Psoas muscle (tissue), 8 donors: Measurements from ENCODE around the gene SIPA1L3. TPM values are rescaled to one million over a fixed set of nuclear protein-coding genes. Genes with fewer than 3 reads are reported as not detected.

ENCODE experiments used
- ATAC-seq, 4 donors: fragments of 200-7000 bp; cut with Tn5 transposase; one replicate each; pipeline ENCODE4 v1.9.1; 2020; ENCODE audit warnings: moderate library complexity in 3 of 4, mild to moderate bottlenecking in 2 of 4
- DNase-seq, 2 donors: peaks; one replicate each; pipeline ENCODE4 v3.0.0-alpha.2; 2020
- H3K27ac ChIP-seq: fragments of 200-600 bp; one replicate; pipeline ENCODE4 v1.8.0; 2022
- H3K27me3 ChIP-seq, 3 donors: fragments of 200-600 bp in 1 of 3; one replicate each; pipeline versions ENCODE4 v1.6.1 to v1.8.0; 2013 to 2022; ENCODE audit warnings: low read length in 2 of 3, mild to moderate bottlenecking in 2 of 3, moderate library complexity in 1 of 3; ENCODE audit not compliant: insufficient read depth in 3 of 3
- H3K36me3 ChIP-seq, 2 donors: fragments of 200-600 bp in 1 of 2; one replicate each; pipeline versions ENCODE4 v1.6.1 to v1.8.0; 2013 to 2022; ENCODE audit warnings: low read depth in 1 of 2, mild to moderate bottlenecking in 1 of 2, moderate library complexity in 1 of 2; ENCODE audit not compliant: insufficient read depth in 1 of 2
- H3K4me1 ChIP-seq: fragments of 200-600 bp; one replicate; pipeline ENCODE4 v1.8.0; 2022
- H3K4me3 ChIP-seq: fragments of 200-600 bp; one replicate; pipeline ENCODE4 v1.8.0; 2022; ENCODE audit warnings: mild to moderate bottlenecking
- H3K9me3 ChIP-seq: fragments of 200-600 bp; one replicate; pipeline ENCODE4 v1.8.0; 2022
- WGBS, 3 donors: extraction: QIAGEN DNeasy Blood & Tissue Kit; methylation state at CpG; one replicate each; pipeline versions ENCODE4 v1.1.6 to v1.1.7; 2013; 5-methylcytosine and 5-hydroxymethylcytosine counted together
- intact Hi-C, 2 donors: fragments of 100-400 bp; cut with DNase I; formaldehyde crosslinking; loops; one replicate each; pipeline versions ENCODE4 v1.11.0 to v1.14.2; 2022
- polyA plus RNA-seq, 3 donors: library from polyadenylated mRNA; stranded (reverse); fragments of 200-250 nt; gene quantifications; one replicate each; pipeline ENCODE4 v1.2.3, GENCODE V29; 2013
- total RNA-seq, 4 donors: library from RNA; stranded (reverse); fragmentation: NEBNext Ultra II Directional in 2 of 4; extraction: Animal tissue kit (Norgen Biotek cat#: 25700) in 2 of 4; gene quantifications; one replicate each; pipeline versions ENCODE4 v1.2.1 to v1.2.4, GENCODE V29; 2021 to 2023
- TF ChIP-seq, protein P1 (sequence below): fragments of 200-600 bp; IDR thresholded peaks from one replicate; pipeline ENCODE4 v1.8.0; 2022; ENCODE audit warnings: antibody characterized with exemption
- donor health status: healthy with polysubstance abuse.
- donor health status: DM: no; HTN: no; CAD: no; lungs with moderate emphysema.
- donor health status: Bipolar disorder and iron deficiency.
- donor health status: healthy.
- donor health status: DM: yes; HTN: yes; CAD: no.
- donor health status: DM: no; HTN: no; CAD: no.
- donor health status: DM: no; HTN: no; CAD: no.
- donor health status: DM: yes; HTN: yes; CAD: no.

The SIPA1L3 gene
- total and polyA plus RNA-seq, 7 donors, result 2.9 to 28.2 (median 8.3) TPM

DNA sequence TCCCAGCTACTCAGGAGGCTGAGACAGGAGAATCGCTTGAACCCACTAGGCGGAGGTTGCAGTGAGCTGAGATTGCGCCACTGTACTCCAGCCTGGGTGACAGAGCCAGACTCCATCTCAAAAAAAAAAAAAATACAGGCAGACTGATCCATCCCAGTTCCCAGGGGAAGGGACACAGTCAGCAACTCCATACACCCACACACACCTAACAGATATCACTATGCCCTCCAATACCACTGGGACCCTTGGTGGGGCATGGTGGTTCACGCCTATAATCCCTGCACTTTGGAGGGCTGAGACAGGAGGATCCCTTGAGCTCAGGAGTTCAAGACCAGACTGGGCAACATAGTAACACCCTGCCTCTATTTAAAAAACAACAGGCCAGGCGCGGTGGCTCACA, 314.4 kb downstream of the SIPA1L3 start:
- Histone ChIP-seq H3K27me3 (peaks cover 0 to 66% (median 6%) of the 10 kb centered on the region in 3 donors), H3K4me1 (no peaks in the 10 kb centered on the region), H3K4me3 (no peak overlapping the region), H3K36me3 (no peaks in the 10 kb centered on the region), H3K9me3 (no peaks in the 10 kb centered on the region), H3K27ac (no peak overlapping the region)
- intact Hi-C loops, result loop anchor here in 1 of 2 donors (10.0 kb wide), 1 partner anchor 77 kb away; no protein-coding TSS in a partner anchor
- DNase-seq, result no peak
- TF ChIP-seq, protein P1, sequence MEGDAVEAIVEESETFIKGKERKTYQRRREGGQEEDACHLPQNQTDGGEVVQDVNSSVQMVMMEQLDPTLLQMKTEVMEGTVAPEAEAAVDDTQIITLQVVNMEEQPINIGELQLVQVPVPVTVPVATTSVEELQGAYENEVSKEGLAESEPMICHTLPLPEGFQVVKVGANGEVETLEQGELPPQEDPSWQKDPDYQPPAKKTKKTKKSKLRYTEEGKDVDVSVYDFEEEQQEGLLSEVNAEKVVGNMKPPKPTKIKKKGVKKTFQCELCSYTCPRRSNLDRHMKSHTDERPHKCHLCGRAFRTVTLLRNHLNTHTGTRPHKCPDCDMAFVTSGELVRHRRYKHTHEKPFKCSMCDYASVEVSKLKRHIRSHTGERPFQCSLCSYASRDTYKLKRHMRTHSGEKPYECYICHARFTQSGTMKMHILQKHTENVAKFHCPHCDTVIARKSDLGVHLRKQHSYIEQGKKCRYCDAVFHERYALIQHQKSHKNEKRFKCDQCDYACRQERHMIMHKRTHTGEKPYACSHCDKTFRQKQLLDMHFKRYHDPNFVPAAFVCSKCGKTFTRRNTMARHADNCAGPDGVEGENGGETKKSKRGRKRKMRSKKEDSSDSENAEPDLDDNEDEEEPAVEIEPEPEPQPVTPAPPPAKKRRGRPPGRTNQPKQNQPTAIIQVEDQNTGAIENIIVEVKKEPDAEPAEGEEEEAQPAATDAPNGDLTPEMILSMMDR, result no peak
- WGBS, 3 donors, result 95 to 96% (median 95%) methylated on average over 6 of the region's 6 CpGs
- no peak for ATAC-seq

DNA sequence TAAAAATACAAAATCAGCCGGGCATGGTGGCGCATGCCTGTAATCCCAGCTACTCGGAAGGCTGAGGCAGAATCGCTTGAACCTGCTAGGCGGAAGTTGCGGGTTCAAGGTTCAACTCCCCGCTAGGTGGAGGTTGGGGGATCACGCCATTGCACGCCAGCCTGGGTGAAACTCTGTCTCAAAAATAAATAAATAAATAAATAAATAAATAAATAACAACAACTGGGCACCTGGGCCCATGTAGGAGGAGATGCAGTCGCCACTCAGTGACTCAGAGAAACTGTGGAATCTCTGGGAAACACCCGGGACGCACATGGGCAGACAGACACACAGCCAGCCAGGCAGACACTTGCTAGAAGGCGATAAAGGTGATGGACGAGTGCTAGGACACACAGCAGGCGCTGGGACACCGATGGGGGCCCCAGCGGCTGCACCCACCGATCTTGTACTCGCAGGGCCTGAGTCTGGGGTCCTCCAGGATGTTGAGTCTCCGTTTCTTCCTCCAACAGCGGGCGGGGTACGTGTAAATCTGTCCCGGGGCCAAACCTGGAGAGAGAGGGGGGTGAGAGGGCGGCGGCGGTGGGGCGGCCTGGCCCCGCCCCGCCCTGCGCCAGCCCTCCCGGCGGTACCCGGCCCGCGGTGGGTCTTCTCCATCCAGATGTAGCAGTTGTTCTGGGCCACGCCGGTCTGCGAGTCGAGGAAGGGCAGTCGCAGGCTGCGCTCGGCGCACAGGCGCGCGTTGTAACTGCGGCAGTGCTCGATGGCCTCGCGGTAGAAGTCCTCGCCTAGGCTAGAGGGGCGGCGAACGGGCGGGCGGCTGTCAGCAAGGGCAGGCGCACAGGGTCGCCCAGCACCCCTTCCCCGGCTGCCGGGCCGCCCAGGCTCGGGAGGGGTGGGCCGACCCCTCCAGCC, 315.2 kb downstream of the SIPA1L3 start:
- ATAC-seq, result no peak
- no peaks in the 10 kb centered on the region for H3K4me1 ChIP-seq
- H3K9me3 ChIP-seq, result no peaks in the 10 kb centered on the region
- DNase-seq, result no peak
- H3K36me3 ChIP-seq, result no peaks in the 10 kb centered on the region
- no peak overlapping the region for H3K4me3 ChIP-seq
- WGBS, 3 donors, result 75 to 79% (median 75%) methylated on average over 43 to 64 of the region's 64 CpGs
- no peak overlapping the region for H3K27ac ChIP-seq
- TF ChIP-seq, protein P1, result no peak
- intact Hi-C loops, result loop anchor here in 1 of 2 donors (10.0 kb wide), 1 partner anchor 77 kb away; no protein-coding TSS in a partner anchor
- H3K27me3 ChIP-seq, result peaks cover 0 to 73% (median 9%) of the 10 kb centered on the region in 3 donors

DNA sequence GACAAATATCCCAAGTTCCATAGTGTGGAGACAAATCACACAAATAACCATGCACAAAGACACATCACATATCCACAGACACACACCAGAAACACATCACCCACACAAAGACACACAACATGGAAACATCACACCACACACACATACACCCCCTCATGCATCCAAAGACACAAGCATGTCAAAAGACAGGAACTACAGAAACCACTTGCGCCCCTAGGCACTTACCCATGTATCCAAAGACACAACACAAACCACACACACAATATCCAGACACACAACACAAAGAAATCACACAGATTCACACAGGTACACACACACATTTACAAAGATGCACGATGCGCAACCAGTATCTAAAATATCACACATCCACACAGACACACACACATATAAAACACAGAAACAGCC, 316.1 kb downstream of the SIPA1L3 start:
- Histone ChIP-seq H3K27me3 (peaks cover 0 to 78% (median 12%) of the 10 kb centered on the region in 3 donors), H3K9me3 (no peaks in the 10 kb centered on the region), H3K4me1 (no peaks in the 10 kb centered on the region), H3K27ac (no peak overlapping the region), H3K4me3 (no peak overlapping the region), H3K36me3 (no peaks in the 10 kb centered on the region)
- DNase-seq, result no peak
- ATAC-seq, result no peak
- intact Hi-C loops, result loop anchor here in 1 of 2 donors (10.0 kb wide), 1 partner anchor 78 kb away; no protein-coding TSS in a partner anchor
- 86 to 91% (median 91%) methylated on average over 3 of the region's 3 CpGs for WGBS, 3 donors
- TF ChIP-seq, protein P1, result no peak

DNA sequence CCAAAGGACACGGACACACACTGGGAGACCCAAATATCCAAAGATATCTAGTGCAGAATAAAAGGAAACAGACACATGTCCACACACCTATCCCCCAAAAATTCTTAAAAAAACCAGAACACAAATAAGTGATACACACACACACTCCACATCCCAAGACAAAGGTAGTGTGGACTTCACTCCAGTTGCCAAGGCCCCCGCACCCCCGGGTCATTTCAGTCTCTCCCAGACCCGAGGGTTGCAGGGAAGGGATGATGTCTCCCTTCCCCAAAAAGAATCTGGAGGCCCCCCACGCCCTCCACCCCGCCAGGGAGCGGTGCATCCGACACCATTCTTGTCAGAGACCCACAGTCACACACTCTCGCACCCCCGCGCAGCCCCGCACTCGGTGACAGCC, 316.6 kb downstream of the SIPA1L3 start:
- DNase-seq, result no peak
- Histone ChIP-seq H3K36me3 (no peaks in the 10 kb centered on the region), H3K4me3 (peak overlapping the region; percentile 61), H3K9me3 (no peaks in the 10 kb centered on the region), H3K27ac (no peak overlapping the region), H3K4me1 (no peaks in the 10 kb centered on the region), H3K27me3 (peaks cover 0 to 83% (median 12%) of the 10 kb centered on the region in 3 donors)
- no peak for ATAC-seq
- intact Hi-C loops, result loop anchor here in 1 of 2 donors (10.0 kb wide), 1 partner anchor 79 kb away; no protein-coding TSS in a partner anchor
- WGBS, 3 donors, result 3 to 5% (median 5%) methylated on average over 12 to 13 of the region's 13 CpGs
- TF ChIP-seq, protein P1, result no peak
